Spleen (tissue), 7 donors: ENCODE measurements around the gene CABS1.

ENCODE experiments used
- CTCF ChIP-seq, 11 experiments: fragments of 200-600 bp in 7 of 11; fragments of 450-650 bp in 4 of 11; sonication (generic) in 4 of 11; IDR thresholded peaks in 8 of 11; conservative IDR thresholded peaks in 3 of 11; 1 replicate in 7 of 11; 2 replicates in 4 of 11; pipeline versions ENCODE4 v1.4.0 to v1.8.0; 2016 to 2021; ENCODE audit warnings: antibody characterized with exemption in 11 of 11, inconsistent platforms in 4 of 11, mild to moderate bottlenecking in 1 of 11
- POLR2AphosphoS5 ChIP-seq, 3 donors: sonication (generic); formaldehyde crosslinking; IDR thresholded peaks; one replicate each; pipeline ENCODE4 v1.5.1; 2017; ENCODE audit warnings: antibody characterized with exemption in 3 of 3
- donor health status: DM: no; HTN: no; CAD: no; lungs with moderate emphysema.
- donor health status: DM: no; HTN: no; CAD: no.
- donor health status: DM: no; HTN: no; CAD: no.

GRCh38 chr4:70305601-70306000 lies 29.2 kb upstream of the CABS1 start:
- TF ChIP-seq CTCF (IDR thresholded peaks at IDR 0.05 in 8 of 11, conservative IDR thresholded peaks at IDR 0.05 in 3 of 11) (no peak), POLR2AphosphoS5 (IDR thresholded peaks at IDR 0.05) (no peak)
